Suppressor macrophage treated with lipopolysaccharide for 1 hour (primary cell): ENCODE measurements around the gene IL15RA.
A peak's percentile ranks its signal among the peaks of the same experiment; 100 is the strongest.
"Not testable (repeated sequence)": the region's sequence is repeated elsewhere in the genome, so short reads cannot be mapped to it uniquely, and the experiment has no call there.

Source experiments
- DNase-seq, 3 donors: peaks; one replicate each; pipeline ENCODE4 v3.0.0-alpha.2; 2020 to 2022

The IL15RA gene

GRCh38 chr10:5921746-5922145, 55.6 kb downstream of the IL15RA start:
- DNase-seq: no peak

- DNase-seq: no peak
Measured at GRCh38 chr10:5919568-5919967, 57.8 kb downstream of the IL15RA start.

GRCh38 chr10:5918763-5919162, 58.6 kb downstream of the IL15RA start:
- no peak for DNase-seq

GRCh38 chr10:5917305-5917704, 60.0 kb downstream of the IL15RA start:
- no peak for DNase-seq

- no peak for DNase-seq
Measured at GRCh38 chr10:5915451-5915850, 61.9 kb downstream of the IL15RA start.

- DNase-seq: no peak
Measured at GRCh38 chr10:5913736-5914135, 63.6 kb downstream of the IL15RA start.

- no peak for DNase-seq
Measured at GRCh38 chr10:5911670-5912069, 65.7 kb downstream of the IL15RA start.

- no peak for DNase-seq
Measured at GRCh38 chr10:5910323-5911100, 66.8 kb downstream of the IL15RA start.

GRCh38 chr10:5908676-5909075, 68.7 kb downstream of the IL15RA start:
- DNase-seq: not testable (repeated sequence)

- DNase-seq: no peak
Measured at GRCh38 chr10:5906651-5907050, 70.7 kb downstream of the IL15RA start.

GRCh38 chr10:5905854-5906507, 71.4 kb downstream of the IL15RA start:
- no peak for DNase-seq

GRCh38 chr10:5904227-5904626, 73.1 kb downstream of the IL15RA start:
- peak in 1 of 3 donors; percentile 40 for DNase-seq

- DNase-seq: no peak
Measured at GRCh38 chr10:5903563-5903962, 73.8 kb downstream of the IL15RA start.

- no peak for DNase-seq
Measured at GRCh38 chr10:5902511-5903274, 74.7 kb downstream of the IL15RA start.
